HG02610 (cell line): ENCODE results near the gene PPFIBP1.

Experiments used
- ATAC-seq: cut with Tn5 transposase; IDR thresholded peaks from one replicate; pipeline ENCODE4 v1.9.1; 2021; ENCODE audit warnings: mild to moderate bottlenecking, moderate library complexity; ENCODE audit not compliant: unreplicated experiment

The PPFIBP1 gene

GRCh38 chr12:27523642-27524493 is at the start of gene PPFIBP1:
Gene PPFIBP1, plus strand, starts transcription at chr12:27524206. Its CDS starts 109,191 bp downstream, at chr12:27633397.
- ATAC-seq = peak; percentile 96

- no peak for ATAC-seq
Measured at GRCh38 chr12:27474344-27474743, 49.7 kb upstream of the PPFIBP1 start.

GRCh38 chr12:27477049-27477448 is 47.0 kb upstream of the PPFIBP1 start:
- no peak for ATAC-seq

- no peak for ATAC-seq
Measured at GRCh38 chr12:27478949-27479348, 45.1 kb upstream of the PPFIBP1 start.

- no peak for ATAC-seq
Measured at GRCh38 chr12:27480016-27480415, 44.0 kb upstream of the PPFIBP1 start.

GRCh38 chr12:27486961-27487360 is 37.0 kb upstream of the PPFIBP1 start:
- no peak for ATAC-seq

- ATAC-seq = no peak
Measured at GRCh38 chr12:27488479-27488878, 35.5 kb upstream of the PPFIBP1 start.

GRCh38 chr12:27491226-27491625 is 32.8 kb upstream of the PPFIBP1 start:
- ATAC-seq = no peak

- no peak for ATAC-seq
Measured at GRCh38 chr12:27493260-27493940, 30.6 kb upstream of the PPFIBP1 start.

- ATAC-seq = no peak
Measured at GRCh38 chr12:27497446-27497845, 26.6 kb upstream of the PPFIBP1 start.

- ATAC-seq = peak; percentile 98
Measured at GRCh38 chr12:27498149-27498548, 25.9 kb upstream of the PPFIBP1 start.

- no peak for ATAC-seq
Measured at GRCh38 chr12:27498761-27499160, 25.2 kb upstream of the PPFIBP1 start.

GRCh38 chr12:27499377-27499776 is 24.6 kb upstream of the PPFIBP1 start:
- ATAC-seq = no peak

GRCh38 chr12:27500546-27500945 is 23.5 kb upstream of the PPFIBP1 start:
- ATAC-seq = no peak

GRCh38 chr12:27502021-27502435 is 22.0 kb upstream of the PPFIBP1 start:
- ATAC-seq = no peak

GRCh38 chr12:27504507-27504906 is 19.5 kb upstream of the PPFIBP1 start:
- ATAC-seq = no peak

GRCh38 chr12:27505109-27505508 is 18.9 kb upstream of the PPFIBP1 start:
- no peak for ATAC-seq

GRCh38 chr12:27505761-27506160 is 18.2 kb upstream of the PPFIBP1 start:
- ATAC-seq = no peak

GRCh38 chr12:27506645-27507189 is 17.3 kb upstream of the PPFIBP1 start:
- ATAC-seq = no peak

- no peak for ATAC-seq
Measured at GRCh38 chr12:27508736-27509431, 15.1 kb upstream of the PPFIBP1 start.

GRCh38 chr12:27511031-27511722 is 12.8 kb upstream of the PPFIBP1 start:
- ATAC-seq = no peak
